GM12873 (cell line): ENCODE measurements around the gene MYRIP.
A peak's percentile ranks its signal among the peaks of the same experiment; 100 is the strongest.

ENCODE experiments used
- CTCF ChIP-seq: IDR thresholded peaks from 2 replicates; pipeline ENCODE4 v1.5.1; 2012; ENCODE audit warnings: low read depth, mild to moderate bottlenecking, moderate library complexity, low read length, control low read depth; ENCODE audit not compliant: insufficient read depth; ENCODE audit errors: missing control alignments

The MYRIP gene

GRCh38 chr3:40189118-40189517 lies 379.7 kb downstream of the MYRIP start:
- no peak for TF ChIP-seq CTCF

- TF ChIP-seq CTCF = no peak
Observed at GRCh38 chr3:40190056-40190455, 380.6 kb downstream of the MYRIP start.

DNA sequence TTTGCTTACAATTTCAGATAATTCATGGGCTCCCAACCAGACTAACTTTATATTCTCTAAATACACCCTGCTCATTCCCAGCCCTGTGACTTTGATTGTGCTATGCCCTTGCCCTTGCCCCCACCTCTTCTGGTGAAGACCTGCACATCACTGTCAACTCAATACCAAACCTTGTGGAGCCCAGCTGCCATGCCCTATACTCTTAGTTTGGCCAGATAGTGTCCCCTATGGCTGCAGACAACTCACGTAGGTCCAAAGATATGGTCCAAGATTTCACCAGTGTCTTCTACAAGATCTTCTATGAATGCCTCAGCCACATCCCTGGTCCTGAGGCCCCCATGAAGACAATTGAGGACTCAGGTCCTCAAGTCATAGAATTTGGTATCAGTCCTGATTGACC lies 381.8 kb downstream of the MYRIP start:
- no peak for TF ChIP-seq CTCF

DNA sequence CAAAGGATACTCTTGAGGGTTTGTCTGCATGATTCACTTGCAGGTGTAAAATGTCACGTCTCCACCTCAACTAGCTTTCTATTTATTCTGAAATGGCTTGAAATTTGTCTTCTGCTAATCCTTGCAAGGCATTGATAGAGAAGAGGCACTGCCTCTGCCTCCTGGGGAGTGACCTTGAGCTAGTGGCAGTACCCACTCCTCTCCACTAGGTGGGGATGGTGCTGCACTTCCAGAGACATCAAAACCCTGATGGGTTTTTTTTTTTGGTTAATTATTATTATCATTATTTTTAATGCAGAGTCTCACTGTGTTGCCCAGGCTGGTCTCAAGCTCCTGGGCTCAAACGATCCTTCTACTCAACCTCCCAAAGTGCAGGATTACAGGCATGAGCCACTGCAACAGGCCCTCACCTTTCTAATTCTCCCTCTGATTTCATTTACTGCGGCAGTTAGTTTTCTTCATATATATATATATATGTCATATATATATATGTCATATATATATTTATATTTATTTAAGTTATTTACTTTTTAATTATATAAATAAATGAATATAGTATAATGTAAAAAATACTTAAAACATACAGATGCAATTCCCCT lies 382.5 kb downstream of the MYRIP start:
- peak; percentile 94 for TF ChIP-seq CTCF

DNA sequence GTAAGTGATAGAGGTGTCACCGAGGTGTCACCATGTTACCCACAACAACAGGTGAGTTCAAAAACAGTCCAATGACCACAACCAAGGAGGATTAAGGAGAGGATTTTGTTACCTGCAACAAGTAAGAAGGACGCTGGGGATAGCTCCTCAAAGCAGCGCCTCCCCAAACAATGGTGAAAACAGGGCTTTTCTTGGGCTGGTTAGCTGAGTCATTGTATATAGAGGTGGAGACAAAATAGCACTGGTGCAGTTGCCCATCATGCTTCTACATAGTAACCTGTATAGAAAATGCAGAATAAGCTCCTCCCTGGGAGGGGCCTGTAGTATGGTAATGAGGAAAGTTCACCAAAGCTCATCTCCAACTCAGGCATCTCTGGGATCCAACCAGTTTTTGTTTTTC lies 383.2 kb downstream of the MYRIP start:
- TF ChIP-seq CTCF = no peak

DNA sequence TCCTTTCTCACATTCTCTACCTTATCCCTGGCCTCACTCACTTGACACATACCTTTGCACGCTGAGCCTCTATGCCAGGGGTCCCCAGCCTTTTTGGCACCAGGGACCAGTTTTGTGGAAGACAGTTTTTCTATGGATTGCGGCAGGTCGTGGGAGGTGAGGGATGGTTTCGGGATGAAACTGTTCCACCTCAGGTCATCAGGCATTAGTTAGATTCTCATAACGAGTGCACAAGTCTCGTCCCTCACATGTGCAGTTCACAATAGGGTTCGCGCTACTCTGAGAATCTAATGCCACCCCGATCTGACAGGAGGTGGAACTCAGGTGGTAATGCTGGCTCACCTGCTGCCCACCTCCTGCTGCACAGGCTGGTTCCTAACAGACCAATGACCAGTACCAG lies 387.6 kb downstream of the MYRIP start:
- no peak for TF ChIP-seq CTCF

GRCh38 chr3:40200692-40201316 lies 391.4 kb downstream of the MYRIP start:
- TF ChIP-seq CTCF = no peak

- TF ChIP-seq CTCF = no peak
Observed at GRCh38 chr3:40201770-40202169, 392.4 kb downstream of the MYRIP start.
